OCI-LY3 (cell line): ENCODE data around the gene MTMR10.

Experiments used
- CTCF ChIP-seq: fragments of 200-600, 300-600 bp; sonication (generic); IDR thresholded peaks from 2 replicates; pipeline ENCODE4 v1.5.1; 2014; ENCODE audit warnings: antibody characterized with exemption, low read length, low read depth
- EZH2phosphoT487 ChIP-seq: fragments of 200-600 bp; shearing (Covaris generic); IDR thresholded peaks from 2 replicates; pipeline ENCODE4 v1.6.1; 2018; ENCODE audit warnings: antibody characterized with exemption, mixed run types, low read depth

- TF ChIP-seq CTCF (no peak), EZH2phosphoT487 (no peak)
These were observed 61.4 kb downstream of the MTMR10 start for GRCh38 chr15:30929982-30930381.
